ENCODE measurements around the gene MYO18A. TPM values are rescaled to one million over a fixed set of nuclear protein-coding genes. Genes with fewer than 3 reads are reported as not detected.

The MYO18A gene
- total and polyA plus RNA-seq, 2 experiments from 2014 or later = 16.0 to 30.5 TPM

DNA sequence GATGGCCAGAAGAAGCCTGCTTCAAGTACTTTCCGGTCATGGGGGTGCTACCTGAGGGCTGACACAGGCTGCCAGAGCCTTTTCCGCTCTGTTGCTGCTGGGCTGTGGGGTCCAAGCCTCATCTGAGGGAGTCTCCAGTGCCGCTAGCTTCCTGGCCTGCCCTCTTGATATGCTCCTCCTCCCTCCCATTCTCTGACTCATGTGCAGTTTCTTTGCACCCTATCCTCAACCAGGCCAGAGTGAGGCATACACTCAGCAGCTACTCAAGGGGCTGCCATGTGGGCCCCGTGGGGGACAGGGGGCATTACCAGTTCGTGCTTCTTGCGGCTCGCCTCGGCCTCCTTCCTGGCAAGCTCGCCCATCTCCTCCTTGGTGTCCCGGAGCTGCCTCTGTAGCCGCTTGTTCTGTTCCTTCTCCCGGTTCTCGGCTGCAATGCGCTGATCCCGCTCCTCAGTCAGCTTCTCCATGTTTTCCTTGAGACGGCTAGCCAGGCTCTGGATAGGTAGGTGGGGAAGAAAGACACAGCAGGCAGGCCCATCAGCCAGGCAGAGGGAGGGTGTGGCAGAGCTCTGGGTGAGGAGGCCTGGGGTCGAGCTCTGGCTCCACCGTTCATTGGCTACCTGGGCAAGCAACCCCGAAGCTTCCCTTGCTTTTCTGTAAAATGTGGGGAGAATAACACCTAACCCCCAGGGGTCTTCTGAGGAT lies 93.4 kb downstream of the MYO18A start:
- H3F3A ChIP-seq (ENCODE audit: insufficient read depth) = no peaks in the 10 kb centered on the region
- WGBS, 2 experiments (ENCODE audit: low coverage in 1 of 2, low lambda C conversion rate in 2 of 2, missing lambda C conversion rate in 2 of 2) = 90 to 93% methylated on average over 18 to 19 of the region's 19 CpGs
- no peaks in the 10 kb centered on the region for H3K27me3 ChIP-seq (replicated peaks; ENCODE audit: insufficient read depth)
- H3K36me3 ChIP-seq (ENCODE audit: low read depth) = no peaks in the 10 kb centered on the region; the same call in 1 of the 2 replicates
- no peaks in the 10 kb centered on the region for H3K9me2 ChIP-seq (ENCODE audit: insufficient read depth)
- H2AFZ ChIP-seq = no peak overlapping the region
- H3K27ac ChIP-seq = no peak overlapping the region
- H3K9me3 ChIP-seq (ENCODE audit: low read depth) = no peaks in the 10 kb centered on the region
- no peak overlapping the region for H3K4me2 ChIP-seq (ENCODE audit: unreplicated experiment)
- H3K4me3 ChIP-seq = no peak overlapping the region
- DNase-seq = no peak
- TF ChIP-seq EZH2phosphoT487 (IDR thresholded peaks at IDR 0.05; ENCODE audit: insufficient read depth, low read depth) = no peak
- TF ChIP-seq EZH2 (IDR thresholded peaks at IDR 0.05; ENCODE audit: insufficient read depth, poor library complexity, severe bottlenecking) = no peak
- H3K9ac ChIP-seq = no peak overlapping the region
- no peaks in the 10 kb centered on the region for H3K4me1 ChIP-seq (ENCODE audit: insufficient read depth)
- no peaks in the 10 kb centered on the region for H4K20me1 ChIP-seq (ENCODE audit: insufficient read depth)
- H3K79me2 ChIP-seq (ENCODE audit: insufficient read depth) = no peaks in the 10 kb centered on the region
- in situ Hi-C loops (cut with MboI) = no loop called here

DNA sequence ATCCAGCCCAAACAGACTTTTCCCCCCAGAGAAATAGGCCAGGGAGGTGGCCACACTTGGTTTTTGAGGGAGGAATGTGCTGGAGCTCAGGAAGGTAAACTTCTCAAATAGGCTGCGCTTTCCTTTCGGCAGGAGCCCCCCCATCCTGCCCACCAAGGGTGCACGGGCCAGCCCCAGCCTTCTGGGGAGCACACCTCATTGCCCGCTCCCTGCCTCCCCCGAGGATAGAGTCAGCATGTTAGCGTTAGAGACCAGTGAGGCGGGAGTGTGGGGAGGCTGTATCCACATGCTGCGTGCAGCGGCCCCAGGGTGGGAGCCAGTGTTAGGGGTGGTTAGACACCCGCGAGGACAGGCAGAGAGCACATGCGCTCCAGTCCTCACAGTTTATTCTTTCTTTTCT lies 95.0 kb downstream of the MYO18A start:
- Histone ChIP-seq H2AFZ (no peak overlapping the region), H3K4me2 (ENCODE audit: unreplicated experiment) (no peak overlapping the region), H3F3A (ENCODE audit: insufficient read depth) (no peaks in the 10 kb centered on the region), H4K20me1 (ENCODE audit: insufficient read depth) (no peaks in the 10 kb centered on the region), H3K4me1 (ENCODE audit: insufficient read depth) (no peaks in the 10 kb centered on the region), H3K9me3 (ENCODE audit: low read depth) (no peaks in the 10 kb centered on the region), H3K27me3 (replicated peaks; ENCODE audit: insufficient read depth) (no peaks in the 10 kb centered on the region), H3K36me3 (ENCODE audit: low read depth) (no peaks in the 10 kb centered on the region; the same call in 1 of the 2 replicates), H3K9ac (no peak overlapping the region), H3K4me3 (no peak overlapping the region), H3K9me2 (ENCODE audit: insufficient read depth) (no peaks in the 10 kb centered on the region), H3K79me2 (ENCODE audit: insufficient read depth) (no peaks in the 10 kb centered on the region), H3K27ac (no peak overlapping the region)
- in situ Hi-C loops (cut with MboI) = no loop called here
- no peak for TF ChIP-seq EZH2 (IDR thresholded peaks at IDR 0.05; ENCODE audit: insufficient read depth, poor library complexity, severe bottlenecking)
- no peak for TF ChIP-seq EZH2phosphoT487 (IDR thresholded peaks at IDR 0.05; ENCODE audit: insufficient read depth, low read depth)
- no peak for DNase-seq
- 95% methylated on average over 12 of the region's 12 CpGs for WGBS, 2 experiments (ENCODE audit: low coverage in 1 of 2, low lambda C conversion rate in 2 of 2, missing lambda C conversion rate in 2 of 2)

DNA sequence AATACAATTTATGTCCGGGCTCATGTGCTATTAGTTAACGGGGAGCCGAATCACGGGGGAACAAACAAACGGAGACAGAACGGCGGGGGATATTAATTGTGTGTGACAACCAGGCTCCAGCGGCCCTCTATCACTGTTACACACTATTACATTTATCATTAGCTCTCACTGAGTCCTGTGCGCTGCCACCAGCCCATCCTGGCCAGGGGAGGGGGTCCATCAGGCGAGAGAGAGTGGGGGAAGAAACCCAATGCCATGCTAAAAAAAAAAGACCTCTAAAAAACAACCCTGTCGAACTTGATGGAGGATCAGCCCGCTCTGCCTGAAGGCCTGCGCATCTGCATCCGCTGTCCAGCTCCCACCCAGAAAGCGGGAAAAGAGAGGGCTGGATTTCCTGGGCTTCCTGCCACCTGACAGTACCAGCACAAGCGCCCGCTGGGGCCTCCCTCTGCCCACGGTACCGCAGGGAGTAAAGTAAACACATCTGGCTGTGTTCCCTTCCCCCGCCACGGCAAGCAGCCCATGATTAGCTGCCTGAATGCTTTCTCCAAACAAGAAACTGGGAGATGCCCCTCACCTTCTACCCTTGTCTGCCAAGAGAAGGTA lies 95.6 kb downstream of the MYO18A start:
- no peaks in the 10 kb centered on the region for H3K79me2 ChIP-seq (ENCODE audit: insufficient read depth)
- H3K9ac ChIP-seq = no peak overlapping the region
- 85% methylated on average over 20 to 21 of the region's 21 CpGs for WGBS, 2 experiments (ENCODE audit: low coverage in 1 of 2, low lambda C conversion rate in 2 of 2, missing lambda C conversion rate in 2 of 2)
- H2AFZ ChIP-seq = no peak overlapping the region
- no peaks in the 10 kb centered on the region for H4K20me1 ChIP-seq (ENCODE audit: insufficient read depth)
- H3K9me2 ChIP-seq (ENCODE audit: insufficient read depth) = no peaks in the 10 kb centered on the region
- H3F3A ChIP-seq (ENCODE audit: insufficient read depth) = no peaks in the 10 kb centered on the region
- TF ChIP-seq EZH2 (IDR thresholded peaks at IDR 0.05; ENCODE audit: insufficient read depth, poor library complexity, severe bottlenecking) (no peak), EZH2phosphoT487 (IDR thresholded peaks at IDR 0.05; ENCODE audit: insufficient read depth, low read depth) (no peak)
- H3K4me1 ChIP-seq (ENCODE audit: insufficient read depth) = no peaks in the 10 kb centered on the region
- no peaks in the 10 kb centered on the region for H3K27me3 ChIP-seq (replicated peaks; ENCODE audit: insufficient read depth)
- DNase-seq = no peak
- no peak overlapping the region for H3K4me3 ChIP-seq
- H3K36me3 ChIP-seq (ENCODE audit: low read depth) = no peaks in the 10 kb centered on the region; the same call in 1 of the 2 replicates
- in situ Hi-C loops (cut with MboI) = no loop called here
- no peaks in the 10 kb centered on the region for H3K9me3 ChIP-seq (ENCODE audit: low read depth)
- H3K27ac ChIP-seq = no peak overlapping the region
- H3K4me2 ChIP-seq (ENCODE audit: unreplicated experiment) = no peak overlapping the region

DNA sequence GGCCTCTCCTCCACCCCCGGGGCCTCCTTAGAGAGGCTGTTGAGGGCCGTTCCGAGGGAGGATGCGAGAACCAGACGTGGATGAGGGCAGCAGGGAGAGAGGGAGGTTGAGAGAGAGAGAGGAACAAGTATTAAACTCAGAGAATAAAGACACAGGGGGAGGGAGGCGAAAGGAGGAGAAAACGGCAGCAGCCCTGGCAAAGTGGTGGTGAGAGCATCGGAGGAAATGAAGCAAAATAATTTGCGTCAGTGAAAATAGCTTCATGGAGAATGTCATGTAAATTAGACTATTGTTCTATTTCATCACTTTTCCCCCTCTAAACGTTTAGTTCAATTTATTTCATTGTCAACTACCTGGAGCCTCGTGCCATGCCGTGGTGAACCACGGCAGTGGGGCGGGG lies 99.2 kb downstream of the MYO18A start:
- DNase-seq = no peak
- Histone ChIP-seq H3K79me2 (ENCODE audit: insufficient read depth) (no peaks in the 10 kb centered on the region), H3K27ac (no peak overlapping the region), H3K9ac (no peak overlapping the region), H3K4me3 (no peak overlapping the region), H3K27me3 (replicated peaks; ENCODE audit: insufficient read depth) (no peaks in the 10 kb centered on the region), H3K4me2 (ENCODE audit: unreplicated experiment) (no peak overlapping the region), H4K20me1 (ENCODE audit: insufficient read depth) (no peaks in the 10 kb centered on the region), H3F3A (ENCODE audit: insufficient read depth) (no peaks in the 10 kb centered on the region), H2AFZ (no peak overlapping the region), H3K9me2 (ENCODE audit: insufficient read depth) (no peaks in the 10 kb centered on the region), H3K36me3 (ENCODE audit: low read depth) (no peaks in the 10 kb centered on the region), H3K4me1 (ENCODE audit: insufficient read depth) (no peaks in the 10 kb centered on the region), H3K9me3 (ENCODE audit: low read depth) (no peaks in the 10 kb centered on the region)
- in situ Hi-C loops (cut with MboI) = no loop called here
- TF ChIP-seq EZH2 (IDR thresholded peaks at IDR 0.05; ENCODE audit: insufficient read depth, poor library complexity, severe bottlenecking) (no peak), EZH2phosphoT487 (IDR thresholded peaks at IDR 0.05; ENCODE audit: insufficient read depth, low read depth) (no peak)
- WGBS, 2 experiments (ENCODE audit: low coverage in 1 of 2, low lambda C conversion rate in 2 of 2, missing lambda C conversion rate in 2 of 2) = 86 to 87% methylated on average over 14 of the region's 14 CpGs
